A549 (cell line): ENCODE results near the gene TCFL5. TPM values are rescaled to one million over a fixed set of nuclear protein-coding genes. Genes with fewer than 3 reads are reported as not detected.

Experiments
- ATAC-seq, 2 experiments: fragments of 200-7000 bp in 1 of 2; fragments of >200 bp in 1 of 2; cut with Nextera tagmentation in 1 of 2; cut with Tn5 transposase in 1 of 2; 3 replicates each; pipeline versions ENCODE4 v1.8.0 to v1.9.1; 2018 to 2020; ENCODE audit warnings: mild to moderate bottlenecking in 1 of 2, moderate library complexity in 1 of 2
- CTCF ChIA-PET: fragments of 300-600 bp; sonication (Branson Sonifier 250); formaldehyde crosslinking; extraction: SDS; loops from one replicate; lab custom pipeline; 2021; ENCODE audit warnings: antibody characterized with exemption, inconsistent platforms; lab: Yijun Ruan, JAX
- POLR2A ChIA-PET: fragments of 350-600 bp; formaldehyde crosslinking; extraction: SDS; loops from one replicate; lab custom pipeline; 2021; ENCODE audit warnings: antibody characterized with exemption, inconsistent platforms; lab: Yijun Ruan, JAX
- DNase-seq, 2 experiments: peaks; one replicate each; pipeline versions ENCODE4 v3.0.0 to v3.0.0-alpha.2; 2011 to 2016; ENCODE audit warnings: low read depth in 1 of 2, low spot score in 1 of 2
- FAIRE-seq: peaks from 2 replicates; lab custom pipeline; 2011; peaks lifted over from hg19 to GRCh38; lab: Jason Lieb, UNC
- H3K27ac ChIP-seq, 2 experiments: fragments of >200 bp; sonication (Bioruptor Twin); formaldehyde crosslinking; 3 replicates each; pipeline ENCODE4 v1.5.1; 2016 to 2017
- H3K4me1 ChIP-seq: fragments of >200 bp; sonication (Bioruptor Twin); formaldehyde crosslinking; 3 replicates; pipeline ENCODE4 v1.6.1; 2016
- H3K4me2 ChIP-seq: fragments of >200 bp; sonication (Bioruptor Twin); formaldehyde crosslinking; 3 replicates; pipeline ENCODE4 v1.6.1; 2016
- H3K4me3 ChIP-seq: fragments of >200 bp; sonication (Bioruptor Twin); formaldehyde crosslinking; 3 replicates; pipeline ENCODE4 v1.5.1; 2016
- H3K9me3 ChIP-seq: fragments of >200 bp; sonication (Bioruptor Twin); formaldehyde crosslinking; 3 replicates; pipeline ENCODE4 v1.6.1; 2016
- BCL3 ChIP-seq: fragments of >200 bp; sonication (Bioruptor Twin); formaldehyde crosslinking; IDR thresholded peaks from 3 replicates; pipeline ENCODE4 v1.6.1; 2016
- CBX2 ChIP-seq: fragments of 200-600 bp; sonication (generic); IDR thresholded peaks from 2 replicates; pipeline ENCODE4 v1.6.1; 2016; ENCODE audit warnings: low read depth, mild to moderate bottlenecking, borderline replicate concordance
- CEBPB ChIP-seq, 2 experiments: fragments of >200 bp in 1 of 2; sonication (Bioruptor Twin) in 1 of 2; formaldehyde crosslinking in 1 of 2; IDR thresholded peaks; 2 replicates each; pipeline ENCODE4 v1.6.1; 2012 to 2016
- CHD2 ChIP-seq: fragments of 150-350 bp; IDR thresholded peaks from 2 replicates; pipeline ENCODE4 v1.6.1; 2014; ENCODE audit warnings: low read length; ENCODE audit not compliant: partially characterized antibody
- CTCF ChIP-seq: fragments of >200 bp; sonication (Bioruptor Twin); formaldehyde crosslinking; IDR thresholded peaks from 3 replicates; pipeline ENCODE4 v1.5.1; 2016
- E2F6 ChIP-seq: IDR thresholded peaks from 2 replicates; pipeline ENCODE4 v1.6.1; 2012; ENCODE audit warnings: low read depth, borderline replicate concordance
- HDAC2 ChIP-seq: fragments of 200-600 bp; sonication (generic); IDR thresholded peaks from 2 replicates; pipeline ENCODE4 v1.6.1; 2016
- HMGXB4 ChIP-seq: fragments of 250-450 bp; sonication (Bioruptor Pico); IDR thresholded peaks from 2 replicates; pipeline ENCODE4 v1.5.0; 2021; ENCODE audit warnings: mild to moderate bottlenecking, moderate library complexity, borderline replicate concordance
- JUN ChIP-seq, 2 experiments: fragments of >200 bp; sonication (Bioruptor Twin); formaldehyde crosslinking; IDR thresholded peaks; 2 replicates in 1 of 2; 3 replicates in 1 of 2; pipeline ENCODE4 v1.6.1; 2016 to 2017
- JUNB ChIP-seq: fragments of >200 bp; sonication (Bioruptor Twin); formaldehyde crosslinking; IDR thresholded peaks from 2 replicates; pipeline ENCODE4 v1.6.1; 2016
- KDM1A ChIP-seq: fragments of 200-600 bp; sonication (generic); IDR thresholded peaks from 2 replicates; pipeline ENCODE4 v1.6.1; 2016; ENCODE audit warnings: low read depth, mild to moderate bottlenecking
- MAZ ChIP-seq: fragments of 150-350 bp; IDR thresholded peaks from 2 replicates; pipeline ENCODE4 v1.6.1; 2014; ENCODE audit warnings: antibody characterized with exemption, low read depth, low read length, borderline replicate concordance
- RAD21 ChIP-seq, 2 experiments: fragments of >200 bp in 1 of 2; sonication (Bioruptor Twin) in 1 of 2; formaldehyde crosslinking in 1 of 2; IDR thresholded peaks in 1 of 2; conservative IDR thresholded peaks in 1 of 2; 2 replicates in 1 of 2; 3 replicates in 1 of 2; pipeline ENCODE4 v1.6.1; 2012 to 2018; ENCODE audit warnings: inconsistent platforms in 1 of 2
- RNF2 ChIP-seq: fragments of 200-600 bp; sonication (generic); IDR thresholded peaks from 2 replicates; pipeline ENCODE4 v1.6.1; 2016; ENCODE audit warnings: low read depth, mild to moderate bottlenecking, antibody characterized with exemption, moderate library complexity, borderline replicate concordance
- SMC3 ChIP-seq: fragments of >200 bp; sonication (Bioruptor Twin); formaldehyde crosslinking; IDR thresholded peaks from 3 replicates; pipeline ENCODE4 v1.6.1; 2018; ENCODE audit warnings: inconsistent platforms
- TP53 ChIP-seq: fragments of 250-450 bp; sonication (Bioruptor Pico); IDR thresholded peaks from 2 replicates; pipeline ENCODE4 v1.5.0; 2021; ENCODE audit warnings: mild to moderate bottlenecking, moderate library complexity
- ZC3H11A ChIP-seq: fragments of 450-650 bp; IDR thresholded peaks from 2 replicates; pipeline ENCODE4 v1.6.1; 2014; ENCODE audit warnings: antibody characterized with exemption, mild to moderate bottlenecking
- WGBS: methylation state at CpG from one replicate; pipeline ENCODE4 v1.1.6; 2017; ENCODE audit errors: missing lambda C conversion rate; 5-methylcytosine and 5-hydroxymethylcytosine counted together
- polyA plus RNA-seq, 4 experiments: library from polyadenylated mRNA; depleted of rRNA in 3 of 4; stranded (reverse); fragments of >200 nt; fragmentation: RNase III in 1 of 4; extraction: RNeasy Plus Mini Kit Qiagen cat#74134 plus additional on column Dnase treatment in 1 of 4; gene quantifications; 2 replicates in 3 of 4; 3 replicates in 1 of 4; pipeline ENCODE4 v1.2.3, GENCODE V29; 2011 to 2017

The TCFL5 gene
- polyA plus RNA-seq, 2 of the 4 experiments (the other 2 are of a cell fraction), result 5.6 to 7.1 TPM

- WGBS, result 89% methylated on average over 11 of the region's 11 CpGs
Observed at GRCh38 chr20:62901891-62902290, 40.3 kb upstream of the TCFL5 start.

GRCh38 chr20:62900692-62901584, 39.3 kb upstream of the TCFL5 start:
- WGBS, result 69% methylated on average over 20 of the region's 20 CpGs
- POLR2A ChIA-PET, result no interaction called here
- CTCF ChIA-PET, result interaction anchor here (0.7 to 18.3 kb wide), 19 partner anchors 7 to 114 kb away, joined by 3 to 368 read pairs (median 7); partner anchors contain the start of genes BHLHE23, DIDO1 and GID8
- H3K4me3 ChIP-seq, result no peak overlapping the region
- H3K4me2 ChIP-seq, result no peak overlapping the region
- ATAC-seq (peak; percentile 66 to 82), DNase-seq (peak; percentile 49 to 57), FAIRE-seq (no peak)
- no peak overlapping the region for H3K27ac ChIP-seq
- no peaks in the 10 kb centered on the region for H3K9me3 ChIP-seq
- H3K4me1 ChIP-seq, result peaks cover 5% of the 10 kb centered on the region; the same call in 2 of the 3 replicates
- TF ChIP-seq CBX2, result no peak
- TF ChIP-seq JUN (IDR thresholded peaks at IDR 0.05), result 0 out of 5 replicates have a peak, but pooled peaks of 1 of the 2 experiments have one; percentile 7
- TF ChIP-seq TP53 (CRISPR knock-in tag), result no peak
- TF ChIP-seq CEBPB (IDR thresholded peaks at IDR 0.05), result no peak

More at GRCh38 chr20:62901891-62902290, 40.3 kb upstream of the TCFL5 start:
- no peak overlapping the region for H3K4me3 ChIP-seq
- H3K4me1 ChIP-seq, result peaks cover 5% of the 10 kb centered on the region; the same call in 2 of the 3 replicates
- no peak for ATAC-seq
- no peak overlapping the region for H3K4me2 ChIP-seq
- FAIRE-seq, result no peak
- no peaks in the 10 kb centered on the region for H3K9me3 ChIP-seq
- DNase-seq, result no peak
- H3K27ac ChIP-seq, result no peak overlapping the region
- POLR2A ChIA-PET, result no interaction called here
- CTCF ChIA-PET, result interaction anchor here (1.4 to 18.3 kb wide), 12 partner anchors 8 to 108 kb away, joined by 3 to 368 read pairs (median 11); partner anchors contain the start of gene DIDO1
- TF ChIP-seq E2F6 (no peak), CHD2 (no peak), KDM1A (no peak), CTCF (no peak), HDAC2 (no peak), JUNB (no peak), ZC3H11A (no peak), RNF2 (no peak), BCL3 (no peak)

- 27% methylated on average over 8 of the region's 11 CpGs for WGBS
Observed at GRCh38 chr20:62900052-62900691, 38.5 kb upstream of the TCFL5 start.

More at GRCh38 chr20:62900052-62900691, 38.5 kb upstream of the TCFL5 start:
- Histone ChIP-seq H3K9me3 (no peaks in the 10 kb centered on the region), H3K4me3 (no peak overlapping the region), H3K27ac (no peak overlapping the region), H3K4me1 (peaks cover 5% of the 10 kb centered on the region; the same call in 2 of the 3 replicates)
- CTCF ChIA-PET, result interaction anchor here (0.7 to 18.3 kb wide), 19 partner anchors 12 to 115 kb away, joined by 3 to 368 read pairs (median 5); partner anchors contain the start of genes BHLHE23, DIDO1 and GID8
- ATAC-seq, result peak; percentile 93 to 94
- peak; percentile 59 to 92 for DNase-seq
- FAIRE-seq, result no peak
- POLR2A ChIA-PET, result no interaction called here
- TF ChIP-seq MAZ (0 out of 2 replicates have a peak, but pooled peaks have one; percentile 31), RAD21 (conservative IDR thresholded peaks at IDR 0.05 in 1 of 2, IDR thresholded peaks at IDR 0.05 in 1 of 2) (peak; percentile 59 to 62), HMGXB4 (CRISPR knock-in tag) (no peak), JUN (IDR thresholded peaks at IDR 0.05) (peak in 1 of 2 experiments; percentile 20; a peak in 2 of 5 replicates), SMC3 (peak; percentile 59; the same call in 2 of the 3 replicates), CTCF (peak; percentile 64)
- TF ChIP-seq, all 56 proteins: peak for 5
- H3K4me2 ChIP-seq, result no peak overlapping the region
